K562 (cell line): ENCODE results near the gene GABBR1. TPM values are rescaled to one million over a fixed set of nuclear protein-coding genes. Genes with fewer than 3 reads are reported as not detected.

Source experiments
- ATAC-seq: fragments of 200-7000 bp; cut with Tn5 transposase; 3 replicates; pipeline ENCODE4 v1.9.1; 2020; ENCODE audit warnings: moderate library complexity
- BruUV-seq: library from RNA; stranded (reverse); fragments of 400-500 nt; replicated peaks from 2 replicates; lab custom pipeline; 2021; lab: Mats Ljungman, UMichigan
- CTCF ChIA-PET: fragments of 300-600 bp; formaldehyde crosslinking; extraction: SDS; loops from one replicate; lab custom pipeline; 2021; ENCODE audit warnings: low intra/inter-chr PET ratio; lab: Yijun Ruan, JAX
- POLR2A ChIA-PET: fragments of 300-600, 350-650 bp; sonication (Branson Sonifier 250); formaldehyde crosslinking; extraction: SDS; loops from one replicate; lab custom pipeline; 2021; ENCODE audit warnings: antibody characterized with exemption, inconsistent platforms; lab: Yijun Ruan, JAX
- DNase-seq, 4 experiments: peaks; one replicate each; pipeline versions ENCODE4 v3.0.0 to v3.0.0-alpha.2; 2011 to 2018; ENCODE audit warnings: low spot score in 3 of 4, mixed read lengths in 3 of 4; ENCODE audit errors: extremely low read depth in 1 of 4
- FAIRE-seq: peaks from 2 replicates; lab custom pipeline; 2011; peaks lifted over from hg19 to GRCh38; lab: Jason Lieb, UNC
- H2AFZ ChIP-seq: 2 replicates; pipeline ENCODE4 v1.6.0; 2011; ENCODE audit warnings: low read depth, low read length, control low read depth, inconsistent platforms
- H3K27ac ChIP-seq: fragments of 200-600 bp; 3 replicates; pipeline ENCODE4 v1.8.0; 2011; ENCODE audit warnings: low read depth, mild to moderate bottlenecking, control low read depth, inconsistent platforms, low read length, moderate library complexity, mixed read lengths; ENCODE audit errors: extremely low read depth
- H3K27me3 ChIP-seq, 2 experiments: fragments of 300-600 bp in 1 of 2; 2 replicates in 1 of 2; 3 replicates in 1 of 2; pipeline versions ENCODE4 v1.6.0 to v1.8.0; 2011; ENCODE audit warnings: inconsistent platforms in 2 of 2, low read length in 2 of 2, mild to moderate bottlenecking in 1 of 2, mixed read lengths in 1 of 2, moderate library complexity in 1 of 2; ENCODE audit not compliant: control insufficient read depth in 2 of 2, insufficient read depth in 2 of 2
- H3K36me3 ChIP-seq: fragments of 300-600 bp; 3 replicates; pipeline ENCODE4 v1.8.0; 2011; ENCODE audit warnings: mild to moderate bottlenecking, low read length, inconsistent platforms; ENCODE audit not compliant: control insufficient read depth, insufficient read depth
- H3K4me1 ChIP-seq, 2 experiments: fragments of 200-600 bp in 1 of 2; replicated peaks in 1 of 2; 2 replicates in 1 of 2; 3 replicates in 1 of 2; pipeline versions ENCODE4 v1.5.1 to v1.8.0; 2011; ENCODE audit warnings: inconsistent platforms in 2 of 2, low read length in 2 of 2, mild to moderate bottlenecking in 1 of 2, mixed read lengths in 1 of 2, moderate library complexity in 1 of 2; ENCODE audit not compliant: control insufficient read depth in 2 of 2, insufficient read depth in 2 of 2
- H3K4me2 ChIP-seq: 2 replicates; pipeline ENCODE4 v1.6.1; 2011; ENCODE audit warnings: low read length, control low read depth, inconsistent platforms, mixed read lengths; ENCODE audit not compliant: insufficient read depth
- H3K4me3 ChIP-seq: fragments of 200-600 bp; sonication (generic), shearing (Covaris generic); 2 replicates; pipeline ENCODE4 v1.5.1; 2016; ENCODE audit warnings: control low read depth, inconsistent platforms
- H3K79me2 ChIP-seq: fragments of 200-600 bp; 3 replicates; pipeline ENCODE4 v1.8.0; 2011; ENCODE audit warnings: low read length, inconsistent platforms; ENCODE audit not compliant: control insufficient read depth, insufficient read depth
- H3K9ac ChIP-seq, 2 experiments: 2 replicates each; pipeline versions ENCODE4 v1.6.0 to v1.6.1; 2011; ENCODE audit warnings: low read depth in 2 of 2, low read length in 2 of 2, control low read depth in 1 of 2, inconsistent platforms in 1 of 2, mild to moderate bottlenecking in 1 of 2, mixed read lengths in 1 of 2; ENCODE audit not compliant: insufficient read depth in 1 of 2
- H3K9me1 ChIP-seq: one replicate; pipeline ENCODE4 v1.6.0; 2011; ENCODE audit warnings: inconsistent platforms, mild to moderate bottlenecking, low read length, moderate library complexity; ENCODE audit not compliant: control insufficient read depth, insufficient read depth
- H3K9me3 ChIP-seq: replicated peaks from 2 replicates; pipeline ENCODE4 v1.5.1; 2011; ENCODE audit warnings: low read depth, low read length, inconsistent platforms; ENCODE audit not compliant: control insufficient read depth, insufficient read depth
- H4K20me1 ChIP-seq: replicated peaks from 2 replicates; pipeline ENCODE4 v1.6.1; 2011; ENCODE audit warnings: low read length, inconsistent platforms, mixed read lengths; ENCODE audit not compliant: control insufficient read depth, insufficient read depth
- MEF2A ChIP-seq: IDR thresholded peaks from 2 replicates; pipeline ENCODE4 v1.6.1; 2011; ENCODE audit warnings: low read depth, mild to moderate bottlenecking, low read length, moderate library complexity; ENCODE audit not compliant: control insufficient read depth
- MEIS2 ChIP-seq: fragments of 450-650 bp; IDR thresholded peaks from 2 replicates; pipeline ENCODE4 v1.6.1; 2014; ENCODE audit warnings: mild to moderate bottlenecking; ENCODE audit not compliant: partially characterized antibody
- NFIC ChIP-seq: fragments of 450-650 bp; IDR thresholded peaks from 2 replicates; pipeline ENCODE4 v1.6.1; 2017; ENCODE audit warnings: mild to moderate bottlenecking, inconsistent platforms
- ZNF780A ChIP-seq: fragments of 250-450 bp; sonication (Bioruptor Pico); IDR thresholded peaks from 2 replicates; pipeline ENCODE4 v1.5.0; 2021; ENCODE audit warnings: mild to moderate bottlenecking
- WGBS: fragments of 100-300 bp; shearing (Covaris generic); methylation state at CpG from one replicate; pipeline ENCODE4 v1.1.6; 2016; ENCODE audit warnings: low coverage, mixed read lengths; ENCODE audit not compliant: insufficient coverage; ENCODE audit errors: missing lambda C conversion rate; 5-methylcytosine and 5-hydroxymethylcytosine counted together
- in situ Hi-C: fragments of 300-500 bp; cut with MboI; formaldehyde crosslinking; loops from 4 replicates; pipeline ENCODE4 v1.15.0; 2018; ENCODE audit warnings: inconsistent platforms, mixed read lengths
- intact Hi-C: fragments of 100-400 bp; cut with micrococcal nuclease; formaldehyde crosslinking; loops from 2 replicates; pipeline ENCODE4 v1.14.2; 2022
- polyA plus RNA-seq, 8 experiments: library from polyadenylated mRNA; depleted of rRNA in 4 of 8; stranded (reverse) in 5 of 8; unstranded in 3 of 8; fragments of >200 nt; fragmentation: Nextera tagmentation in 2 of 8; fragmentation: Illumina TruSeq in 1 of 8; extraction: Ambion mirVana in 2 of 8; extraction: Trizol in 1 of 8; gene quantifications; 2 replicates each; pipeline versions ENCODE4 v1.2.1 to v1.2.3, GENCODE V29; 2011 to 2014; ENCODE audit warnings: inconsistent platforms in 1 of 8, missing spikeins in 1 of 8
- total RNA-seq, 7 experiments: library from RNA; depleted of rRNA in 6 of 7; stranded (reverse); fragments of >200 nt in 6 of 7; fragmentation: Illumina TruSeq in 2 of 7; extraction: Trizol in 2 of 7; gene quantifications; 2 replicates each; pipeline versions ENCODE4 v1.2.1 to v1.2.3, GENCODE V29; 2011 to 2021; ENCODE audit warnings: low replicate concordance in 1 of 7
- TF ChIP-seq, protein P1 (sequence below), 2 experiments: IDR thresholded peaks in 1 of 2; conservative IDR thresholded peaks in 1 of 2; 2 replicates each; pipeline ENCODE4 v1.6.1; 2016; ENCODE audit warnings: low read depth in 2 of 2, mild to moderate bottlenecking in 1 of 2, missing compliant biosample characterization in 1 of 2, missing genetic modification characterization in 1 of 2, moderate library complexity in 1 of 2

GABBR1 gene
- total and polyA plus RNA-seq, 9 of the 15 experiments (the other 6 are each of a cell fraction or from before 2014, with no cell fraction given) = 2.2 to 48.3 (median 20.8) TPM

DNA sequence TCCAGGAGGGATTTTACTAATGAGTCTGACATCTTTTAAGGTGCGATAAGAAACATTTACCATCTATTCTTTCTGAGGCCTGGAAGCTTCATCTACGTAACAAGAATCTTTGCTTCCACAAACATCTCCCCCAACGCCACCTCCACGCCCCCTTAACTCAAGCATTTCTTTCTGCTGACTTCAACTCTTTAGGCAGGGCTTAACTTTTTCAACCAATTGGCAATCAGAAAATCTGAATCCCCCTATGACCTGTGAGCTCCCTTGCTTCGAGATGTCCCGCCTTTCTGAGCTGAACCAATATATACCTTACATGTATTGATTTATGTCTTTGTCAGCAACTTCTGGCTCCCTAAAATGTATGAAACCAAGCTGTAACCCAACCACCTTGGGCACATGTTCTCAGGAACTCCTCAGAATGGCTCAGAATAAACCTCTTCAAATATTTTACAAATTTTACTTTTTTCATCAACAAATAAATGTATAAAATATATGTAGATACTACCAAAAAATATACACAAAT lies 36.5 kb downstream of the GABBR1 start (continued):
- TF ChIP-seq, protein P1, sequence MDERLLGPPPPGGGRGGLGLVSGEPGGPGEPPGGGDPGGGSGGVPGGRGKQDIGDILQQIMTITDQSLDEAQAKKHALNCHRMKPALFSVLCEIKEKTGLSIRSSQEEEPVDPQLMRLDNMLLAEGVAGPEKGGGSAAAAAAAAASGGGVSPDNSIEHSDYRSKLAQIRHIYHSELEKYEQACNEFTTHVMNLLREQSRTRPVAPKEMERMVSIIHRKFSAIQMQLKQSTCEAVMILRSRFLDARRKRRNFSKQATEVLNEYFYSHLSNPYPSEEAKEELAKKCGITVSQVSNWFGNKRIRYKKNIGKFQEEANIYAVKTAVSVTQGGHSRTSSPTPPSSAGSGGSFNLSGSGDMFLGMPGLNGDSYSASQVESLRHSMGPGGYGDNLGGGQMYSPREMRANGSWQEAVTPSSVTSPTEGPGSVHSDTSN (CRISPR knock-in tag; IDR thresholded peaks at IDR 0.05; ENCODE audit: low read depth) = no peak
- TF ChIP-seq, protein P1 (tag; conservative IDR thresholded peaks at IDR 0.05; ENCODE audit: low read depth) = 0 out of 2 replicates have a peak, but pooled peaks have one; percentile 39
- TF ChIP-seq MEIS2 (peak; percentile 42), ZNF780A (no peak)

DNA sequence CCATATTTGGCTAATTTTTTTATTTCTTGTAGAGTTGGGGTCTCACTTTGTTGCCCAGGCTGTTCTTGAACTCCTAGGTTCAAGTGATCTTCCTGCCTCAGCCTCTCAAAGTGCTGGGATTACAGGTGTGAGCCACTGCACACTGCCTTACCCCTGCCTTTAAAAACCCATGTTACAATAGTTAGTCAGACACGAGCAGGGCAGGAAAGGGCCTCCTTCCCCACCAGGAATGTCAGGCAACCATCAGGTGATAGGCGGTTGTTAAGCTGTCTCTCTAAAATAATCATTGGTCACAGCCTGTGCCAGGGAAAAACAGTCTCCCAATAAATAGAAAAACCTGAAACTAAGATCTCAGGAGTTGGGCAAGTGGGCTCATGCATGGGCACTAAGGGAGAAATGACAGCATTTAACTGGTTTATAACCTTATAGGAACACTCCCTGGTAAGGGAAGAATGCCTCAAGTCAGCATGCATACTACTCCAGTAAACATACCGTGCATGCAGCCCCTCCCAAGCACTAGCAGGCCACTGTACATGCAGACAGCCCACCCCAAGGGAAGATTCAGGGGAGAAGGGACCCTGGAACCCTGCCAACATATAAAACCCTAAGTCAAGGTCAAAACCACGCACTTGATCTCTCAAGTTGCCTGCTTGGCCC lies 39.7 kb downstream of the GABBR1 start:
- no TSS peak for BruUV-seq
- H2AFZ ChIP-seq = no peak overlapping the region
- 14% methylated on average over 4 of the region's 4 CpGs for WGBS
- ATAC-seq = no peak
- no peaks in the 10 kb centered on the region for H3K4me1 ChIP-seq
- no peaks in the 10 kb centered on the region for H3K9me3 ChIP-seq
- no peak overlapping the region for H3K4me2 ChIP-seq
- H4K20me1 ChIP-seq = no peaks in the 10 kb centered on the region; the same call in 1 of the 2 replicates
- H3K27ac ChIP-seq = no peak overlapping the region
- no peak overlapping the region for H3K4me3 ChIP-seq
- in situ Hi-C loops = loop anchor here (25.0 kb wide), 1 partner anchor 756 kb away; no protein-coding TSS in a partner anchor
- H3K9me1 ChIP-seq = no peaks in the 10 kb centered on the region
- FAIRE-seq = peak; percentile 15
- intact Hi-C loops = no loop called here
- 0 out of 5 replicates have a peak, but pooled peaks cover 3 to 10% of the 10 kb centered on the region in 2 experiments for H3K27me3 ChIP-seq
- POLR2A ChIA-PET = interaction anchor here (0.6 to 1.8 kb wide), 3 partner anchors 9 to 1616 kb away, joined by 3 to 7 read pairs (median 4); no protein-coding TSS in a partner anchor
- TF ChIP-seq NFIC (peak; percentile 76), MEF2A (no peak)
- H3K79me2 ChIP-seq = no peaks in the 10 kb centered on the region
- H3K9ac ChIP-seq = no peak overlapping the region
- H3K36me3 ChIP-seq = no peaks in the 10 kb centered on the region
- CTCF ChIA-PET = no interaction called here
- no peak for DNase-seq
